Activated CD4-positive, alpha-beta T cell treated with anti-CD3 and anti-CD28 coated beads for 4 hours (primary cell): ENCODE data around the gene GDPGP1.
A peak's percentile ranks its signal among the peaks of the same experiment; 100 is the strongest.

Experiments
- DNase-seq, 2 donors: peaks; one replicate each; pipeline ENCODE4 v3.0.0-alpha.2; 2020

The GDPGP1 gene

GRCh38 chr15:90205050-90205848, 28.8 kb upstream of the GDPGP1 start:
- DNase-seq: no peak

- no peak for DNase-seq
Observed at GRCh38 chr15:90205886-90206285, 28.1 kb upstream of the GDPGP1 start.

- no peak for DNase-seq
Observed at GRCh38 chr15:90207252-90207651, 26.8 kb upstream of the GDPGP1 start.

GRCh38 chr15:90208356-90208755, 25.7 kb upstream of the GDPGP1 start:
- no peak for DNase-seq

- no peak for DNase-seq
Observed at GRCh38 chr15:90209591-90209990, 24.4 kb upstream of the GDPGP1 start.

GRCh38 chr15:90210593-90210992, 23.4 kb upstream of the GDPGP1 start:
- no peak for DNase-seq

GRCh38 chr15:90211009-90211408, 23.0 kb upstream of the GDPGP1 start:
- DNase-seq: no peak

GRCh38 chr15:90211440-90212143, 22.4 kb upstream of the GDPGP1 start:
- no peak for DNase-seq

GRCh38 chr15:90212221-90213098, 21.5 kb upstream of the GDPGP1 start:
- no peak for DNase-seq

- no peak for DNase-seq
Observed at GRCh38 chr15:90213122-90213817, 20.7 kb upstream of the GDPGP1 start.

- no peak for DNase-seq
Observed at GRCh38 chr15:90213818-90214204, 20.2 kb upstream of the GDPGP1 start.

- DNase-seq: no peak
Observed at GRCh38 chr15:90214553-90215196, 19.3 kb upstream of the GDPGP1 start.

- DNase-seq: no peak
Observed at GRCh38 chr15:90217671-90218394, 16.2 kb upstream of the GDPGP1 start.

- DNase-seq: peak; percentile 50 to 52
Observed at GRCh38 chr15:90219421-90220141, 14.4 kb upstream of the GDPGP1 start.

- no peak for DNase-seq
Observed at GRCh38 chr15:90221246-90221900, 12.6 kb upstream of the GDPGP1 start.

GRCh38 chr15:90222547-90222946, 11.5 kb upstream of the GDPGP1 start:
- DNase-seq: no peak

- no peak for DNase-seq
Observed at GRCh38 chr15:90223441-90224165, 10.4 kb upstream of the GDPGP1 start.

GRCh38 chr15:90225047-90225446, 9.0 kb upstream of the GDPGP1 start:
- DNase-seq: no peak

- no peak for DNase-seq
Observed at GRCh38 chr15:90225504-90226234, 8.3 kb upstream of the GDPGP1 start.
